PFSK-1 (cell line): Measurements from ENCODE around the gene XBP1.

Experiments
- FOXP2 ChIP-seq: optimal IDR thresholded peaks from 2 replicates; pipeline ENCODE3; 2011; ENCODE audit warnings: borderline replicate concordance, control low read depth, inconsistent platforms; ENCODE audit not compliant: insufficient read depth; ENCODE audit errors: extremely low read length, extremely low read depth
- POLR2AphosphoS5 ChIP-seq: IDR thresholded peaks from 2 replicates; pipeline ENCODE4 v1.6.1; 2012; ENCODE audit warnings: low read depth, mild to moderate bottlenecking, control low read depth, low read length, moderate library complexity
- SIN3A ChIP-seq: IDR thresholded peaks from 2 replicates; pipeline ENCODE4 v1.6.1; 2012; ENCODE audit warnings: mild to moderate bottlenecking, low read length, moderate library complexity, borderline replicate concordance; ENCODE audit not compliant: insufficient read depth
- TAF1 ChIP-seq: IDR thresholded peaks from 2 replicates; pipeline ENCODE4 v1.6.1; 2012; ENCODE audit warnings: low read length, control low read depth, borderline replicate concordance; ENCODE audit not compliant: insufficient read depth
- TF ChIP-seq, protein P1 (sequence below), 2 experiments: IDR thresholded peaks; 2 replicates each; pipeline versions ENCODE4 v1.6.1 to v1.8.0; 2011 to 2012; ENCODE audit warnings: low read depth in 2 of 2, low read length in 2 of 2, control low read depth in 1 of 2, inconsistent platforms in 1 of 2, mild to moderate bottlenecking in 1 of 2, moderate library complexity in 1 of 2; ENCODE audit not compliant: insufficient read depth in 1 of 2

XBP1 gene

DNA sequence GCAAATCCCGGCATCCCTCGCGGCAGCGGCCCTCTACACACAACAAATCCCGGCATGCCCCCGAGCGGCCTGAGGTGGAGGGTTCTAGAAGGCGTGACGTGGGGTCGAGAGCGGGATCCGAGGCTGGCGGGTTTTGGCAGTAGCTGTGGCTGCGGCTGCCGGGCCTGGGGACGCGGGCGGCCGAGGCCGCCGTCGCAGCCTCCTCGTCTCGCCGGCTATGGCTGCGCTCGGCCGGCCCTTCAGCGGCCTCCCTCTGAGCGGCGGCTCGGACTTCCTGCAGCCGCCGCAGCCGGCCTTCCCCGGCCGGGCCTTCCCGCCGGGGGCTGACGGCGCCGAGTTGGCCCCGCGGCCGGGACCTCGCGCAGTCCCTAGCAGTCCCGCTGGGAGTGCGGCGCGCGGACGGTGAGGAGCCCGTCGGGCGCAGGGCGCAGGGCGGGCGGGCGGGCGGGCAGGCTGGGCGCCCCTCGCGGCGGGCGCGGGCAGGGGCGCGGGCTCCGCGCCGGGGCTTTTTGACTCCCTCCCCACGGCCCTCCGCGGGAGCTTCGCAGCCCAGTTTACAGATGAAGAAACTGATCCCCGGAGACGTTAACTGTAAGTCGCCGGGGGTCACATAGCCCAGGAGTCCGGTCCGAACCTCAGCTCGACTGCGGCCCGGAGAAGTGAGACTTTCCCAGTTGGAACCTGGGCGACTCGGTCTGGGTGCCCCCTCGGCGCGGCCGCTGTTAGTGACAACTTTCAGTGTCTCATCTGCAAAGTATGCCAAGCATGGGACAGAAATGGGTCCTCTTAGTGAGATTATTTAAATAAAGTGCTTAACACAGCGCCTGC lies 27.5 kb downstream of the XBP1 start, which contains the start of gene CCDC117:
Gene CCDC117 (plus strand): TSS at position 63 of the 828 bp plus-strand sequence. CDS start 155 bp downstream, at position 218.
- TF ChIP-seq POLR2AphosphoS5 (peak; percentile 87), TAF1 (0 out of 2 replicates have a peak, but pooled peaks have one; percentile 55), FOXP2 (peak; percentile 91), SIN3A (0 out of 2 replicates have a peak, but pooled peaks have one; percentile 86)
- TF ChIP-seq, protein P1, sequence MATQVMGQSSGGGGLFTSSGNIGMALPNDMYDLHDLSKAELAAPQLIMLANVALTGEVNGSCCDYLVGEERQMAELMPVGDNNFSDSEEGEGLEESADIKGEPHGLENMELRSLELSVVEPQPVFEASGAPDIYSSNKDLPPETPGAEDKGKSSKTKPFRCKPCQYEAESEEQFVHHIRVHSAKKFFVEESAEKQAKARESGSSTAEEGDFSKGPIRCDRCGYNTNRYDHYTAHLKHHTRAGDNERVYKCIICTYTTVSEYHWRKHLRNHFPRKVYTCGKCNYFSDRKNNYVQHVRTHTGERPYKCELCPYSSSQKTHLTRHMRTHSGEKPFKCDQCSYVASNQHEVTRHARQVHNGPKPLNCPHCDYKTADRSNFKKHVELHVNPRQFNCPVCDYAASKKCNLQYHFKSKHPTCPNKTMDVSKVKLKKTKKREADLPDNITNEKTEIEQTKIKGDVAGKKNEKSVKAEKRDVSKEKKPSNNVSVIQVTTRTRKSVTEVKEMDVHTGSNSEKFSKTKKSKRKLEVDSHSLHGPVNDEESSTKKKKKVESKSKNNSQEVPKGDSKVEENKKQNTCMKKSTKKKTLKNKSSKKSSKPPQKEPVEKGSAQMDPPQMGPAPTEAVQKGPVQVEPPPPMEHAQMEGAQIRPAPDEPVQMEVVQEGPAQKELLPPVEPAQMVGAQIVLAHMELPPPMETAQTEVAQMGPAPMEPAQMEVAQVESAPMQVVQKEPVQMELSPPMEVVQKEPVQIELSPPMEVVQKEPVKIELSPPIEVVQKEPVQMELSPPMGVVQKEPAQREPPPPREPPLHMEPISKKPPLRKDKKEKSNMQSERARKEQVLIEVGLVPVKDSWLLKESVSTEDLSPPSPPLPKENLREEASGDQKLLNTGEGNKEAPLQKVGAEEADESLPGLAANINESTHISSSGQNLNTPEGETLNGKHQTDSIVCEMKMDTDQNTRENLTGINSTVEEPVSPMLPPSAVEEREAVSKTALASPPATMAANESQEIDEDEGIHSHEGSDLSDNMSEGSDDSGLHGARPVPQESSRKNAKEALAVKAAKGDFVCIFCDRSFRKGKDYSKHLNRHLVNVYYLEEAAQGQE (IDR thresholded peaks at IDR 0.05; ENCODE audit: insufficient read depth in 1 of 2, low read depth in 2 of 2, low read length in 2 of 2): no peak

DNA sequence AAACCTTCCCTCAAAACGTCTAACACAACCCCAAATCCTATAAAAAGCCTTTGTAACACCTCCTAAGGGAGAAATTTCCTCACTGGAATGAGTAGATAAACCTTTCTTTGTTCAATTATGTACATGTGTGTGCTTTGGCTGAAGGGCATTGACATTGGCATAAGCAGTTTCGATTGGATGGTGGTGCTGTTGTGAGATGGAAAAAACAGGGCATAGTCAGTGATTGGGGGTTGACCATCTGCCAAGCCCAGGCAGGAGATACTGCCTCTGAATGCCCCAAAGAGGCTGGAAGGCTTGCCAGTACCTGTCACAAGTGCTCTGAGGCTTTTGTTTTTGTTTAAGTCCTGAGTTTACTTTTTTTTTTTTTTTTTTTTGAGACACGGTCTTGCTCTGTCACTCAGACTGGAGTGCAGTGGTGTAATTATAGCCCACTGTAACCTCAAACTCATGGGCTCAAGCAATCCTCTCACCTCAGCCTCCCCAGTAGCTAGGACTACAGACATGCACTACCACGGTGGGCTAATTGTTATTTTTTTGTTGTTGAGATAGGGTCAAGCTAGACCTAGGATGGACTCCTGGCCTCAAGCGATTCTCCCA lies 29.1 kb downstream of the XBP1 start:
- TF ChIP-seq TAF1 (no peak), FOXP2 (no peak), SIN3A (no peak), POLR2AphosphoS5 (no peak)

DNA sequence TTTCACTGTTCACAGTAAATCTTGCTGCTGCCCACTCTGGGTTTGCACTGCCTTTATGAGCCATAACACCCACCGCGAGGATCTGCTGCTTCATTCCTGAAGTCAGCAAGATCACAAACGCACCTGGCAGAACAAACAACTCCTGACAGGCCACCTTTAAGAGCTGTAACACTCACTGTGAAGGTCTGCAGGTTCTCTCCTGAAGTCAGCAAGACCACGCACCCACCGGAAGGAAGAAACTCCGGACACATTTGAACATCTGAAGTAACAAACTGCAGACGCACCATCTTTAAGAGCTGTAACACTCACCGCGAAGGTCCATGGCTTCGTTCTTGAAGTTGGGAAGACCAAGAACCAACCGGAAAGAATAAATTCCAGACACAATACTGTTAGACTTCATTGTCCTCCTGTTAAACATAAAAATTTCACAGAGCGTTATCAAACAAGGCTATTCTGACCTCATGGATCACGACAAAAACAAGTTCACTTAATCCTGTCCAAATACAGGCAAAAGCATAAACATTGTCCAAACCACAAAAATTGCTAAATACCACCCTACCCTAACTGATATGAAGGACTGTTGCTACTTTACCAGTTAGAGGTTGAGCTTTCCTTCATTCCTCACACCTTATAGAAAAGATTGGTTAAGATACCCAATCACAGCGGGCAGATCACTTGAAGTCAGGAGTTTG lies 30.8 kb downstream of the XBP1 start:
- TF ChIP-seq FOXP2 (no peak), SIN3A (no peak), TAF1 (no peak), POLR2AphosphoS5 (no peak)
- TF ChIP-seq, protein P1 (IDR thresholded peaks at IDR 0.05; ENCODE audit: insufficient read depth in 1 of 2, low read depth in 2 of 2, low read length in 2 of 2): no peak

DNA sequence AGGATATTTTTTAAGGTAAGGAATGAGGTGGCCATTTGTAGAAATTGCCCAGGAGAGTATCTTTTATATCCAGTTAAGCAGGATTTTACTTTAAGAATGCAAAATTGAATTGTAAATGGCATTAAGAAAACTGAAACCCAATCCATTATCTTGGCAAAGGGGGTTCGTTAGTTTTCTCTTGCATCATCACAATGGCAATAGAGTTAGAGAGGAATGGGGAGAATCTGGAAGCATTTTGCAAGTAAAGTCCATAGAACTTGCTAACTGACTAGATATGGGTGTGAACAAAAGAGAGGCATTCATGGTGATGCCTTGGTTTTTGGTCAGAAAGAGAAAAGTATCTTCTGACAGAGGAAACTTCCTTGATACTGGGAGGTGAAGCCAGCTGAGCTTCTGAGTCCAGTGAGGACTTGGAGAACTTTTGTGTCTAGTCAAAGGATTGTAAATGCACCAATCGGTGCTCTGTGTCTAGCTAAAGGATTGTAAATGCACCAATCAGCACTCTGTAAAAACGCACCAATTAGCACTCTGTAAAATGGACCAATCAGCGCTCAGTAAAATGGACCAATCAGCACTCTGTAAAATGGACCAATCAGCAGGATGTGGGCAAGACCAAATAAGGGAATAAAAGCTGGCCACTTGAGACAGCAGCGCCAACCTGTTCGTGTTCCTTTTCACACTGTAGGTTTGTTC lies 31.5 kb downstream of the XBP1 start:
- no peak for TF ChIP-seq SIN3A
- TF ChIP-seq, protein P1 (IDR thresholded peaks at IDR 0.05; ENCODE audit: insufficient read depth in 1 of 2, low read depth in 2 of 2, low read length in 2 of 2): no peak
- TF ChIP-seq TAF1: no peak
- no peak for TF ChIP-seq FOXP2
- no peak for TF ChIP-seq POLR2AphosphoS5

DNA sequence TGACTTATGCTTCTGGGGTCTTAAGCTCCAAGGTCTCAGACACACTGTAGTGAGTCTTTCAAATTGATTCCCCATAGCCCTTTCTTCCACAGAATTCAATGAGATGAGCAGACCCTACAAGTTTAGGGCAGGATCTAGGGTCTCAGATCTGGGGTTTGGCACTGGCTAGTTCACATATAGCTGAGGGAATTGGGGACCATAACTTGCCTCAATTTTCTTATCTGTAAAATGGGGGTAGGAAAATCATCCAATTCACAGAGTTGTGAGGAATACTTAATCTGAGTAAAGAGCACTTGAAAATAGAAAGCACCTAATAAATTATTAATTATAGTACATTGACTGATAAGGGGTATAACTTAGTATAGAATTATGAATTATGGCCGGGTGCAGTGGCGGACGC lies 33.7 kb downstream of the XBP1 start:
- TF ChIP-seq, protein P1 (IDR thresholded peaks at IDR 0.05; ENCODE audit: insufficient read depth in 1 of 2, low read depth in 2 of 2, low read length in 2 of 2): no peak
- no peak for TF ChIP-seq TAF1
- TF ChIP-seq FOXP2: no peak
- no peak for TF ChIP-seq POLR2AphosphoS5
- no peak for TF ChIP-seq SIN3A
